Upper lobe of left lung (tissue), 6 donors: ENCODE results near the gene MTMR12. TPM values are rescaled to one million over a fixed set of nuclear protein-coding genes. Genes with fewer than 3 reads are reported as not detected.

ENCODE experiments used
- ATAC-seq, 2 donors: fragments of 200-7000 bp; cut with Tn5 transposase; one replicate each; pipeline ENCODE4 v1.9.1; 2022; ENCODE audit warnings: mild to moderate bottlenecking in 2 of 2, moderate library complexity in 2 of 2; ENCODE audit not compliant: low FRiP score in 2 of 2
- DNase-seq, 2 donors: peaks; one replicate each; pipeline ENCODE4 v3.0.0-alpha.2; 2019 to 2020
- H3K27ac ChIP-seq, 4 donors: fragments of 200-600 bp; sonication (generic); one replicate each; pipeline ENCODE4 v1.5.1; 2016 to 2019
- H3K27me3 ChIP-seq, 4 donors: fragments of 200-600 bp; sonication (generic); one replicate each; pipeline ENCODE4 v1.5.1; 2017 to 2019
- H3K36me3 ChIP-seq, 4 donors: fragments of 200-600 bp; sonication (generic); one replicate each; pipeline ENCODE4 v1.5.1; 2016 to 2019
- H3K4me1 ChIP-seq, 4 donors: fragments of 200-600 bp; sonication (generic); one replicate each; pipeline ENCODE4 v1.5.1; 2018 to 2019
- H3K4me3 ChIP-seq, 4 donors: fragments of 200-600 bp; sonication (generic); one replicate each; pipeline ENCODE4 v1.5.1; 2017 to 2019; ENCODE audit warnings: mild to moderate bottlenecking in 2 of 4, moderate library complexity in 1 of 4
- H3K9me3 ChIP-seq, 4 donors: fragments of 200-600 bp; sonication (generic); one replicate each; pipeline ENCODE4 v1.5.1; 2018 to 2019
- EP300 ChIP-seq, 4 donors: sonication (generic); formaldehyde crosslinking; IDR thresholded peaks; one replicate each; pipeline ENCODE4 v1.5.1; 2017; ENCODE audit warnings: antibody characterized with exemption in 4 of 4, control low read depth in 2 of 4
- POLR2A ChIP-seq, 4 donors: fragments of 450-650 bp; IDR thresholded peaks; one replicate each; pipeline ENCODE4 v1.5.1; 2016 to 2017; ENCODE audit warnings: antibody characterized with exemption in 4 of 4, mild to moderate bottlenecking in 2 of 4
- POLR2AphosphoS5 ChIP-seq, 2 donors: sonication (generic); formaldehyde crosslinking; IDR thresholded peaks; one replicate each; pipeline ENCODE4 v1.5.1; 2017; ENCODE audit warnings: antibody characterized with exemption in 2 of 2
- WGBS, 2 donors: methylation state at CpG; one replicate each; pipeline ENCODE4 v1.1.5; 2017 to 2018; 5-methylcytosine and 5-hydroxymethylcytosine counted together
- total RNA-seq, 6 donors: library from RNA; depleted of rRNA in 4 of 6; stranded (reverse); fragments of >200 nt in 4 of 6; gene quantifications; one replicate each; pipeline versions ENCODE4 v1.1.0 to v1.2.1, GENCODE V29; 2016 to 2021
- TF ChIP-seq, protein P1 (sequence below), 6 experiments: fragments of 450-650 bp in 4 of 6; fragments of 200-600 bp in 2 of 6; sonication (generic) in 2 of 6; IDR thresholded peaks; one replicate each; pipeline ENCODE4 v1.5.1; 2016 to 2019; ENCODE audit warnings: antibody characterized with exemption in 6 of 6
- donor health status: DM: no; HTN: no; CAD: no; lungs with moderate emphysema.
- donor health status: DM: no; HTN: yes; CAD: no; lungs with severe emphysema.

The MTMR12 gene
- total RNA-seq, 6 donors from 2014 or later, result 27.2 to 50.8 (median 35.5) TPM

DNA sequence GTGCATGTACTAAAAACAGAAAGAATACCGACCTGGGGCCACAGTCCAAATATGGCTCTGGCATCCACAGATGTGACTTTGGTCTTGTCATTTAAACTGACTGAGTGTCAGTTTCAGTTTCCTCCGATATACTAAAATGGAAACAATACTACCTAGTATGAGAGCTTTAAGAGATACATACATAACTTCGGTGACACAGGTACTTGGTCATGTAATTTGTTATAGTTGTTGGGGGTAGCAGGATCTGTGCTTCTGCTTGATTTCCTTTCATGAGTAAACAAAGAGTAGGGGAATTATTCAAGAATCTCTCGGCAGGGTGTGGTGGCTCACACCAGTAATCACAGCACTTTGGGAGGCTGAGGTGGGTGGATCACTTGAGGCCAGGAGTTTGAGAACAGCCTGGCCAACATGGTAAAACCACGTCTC is 32.1 kb downstream of the MTMR12 start:
- 74 to 83% methylated on average over 5 of the region's 5 CpGs for WGBS, 2 donors
- DNase-seq, result no peak
- Histone ChIP-seq H3K9me3 (no peaks in the 10 kb centered on the region), H3K4me3 (no peak overlapping the region), H3K4me1 (peaks cover 10 to 48% (median 12%) of the 10 kb centered on the region in 4 donors), H3K27me3 (no peaks in the 10 kb centered on the region), H3K36me3 (no peaks in the 10 kb centered on the region), H3K27ac (peak overlapping the region in 1 of 4 donors; percentile 35)
- no peak for ATAC-seq
- TF ChIP-seq POLR2AphosphoS5 (IDR thresholded peaks at IDR 0.05), result no peak
- TF ChIP-seq EP300 (IDR thresholded peaks at IDR 0.05), result no peak
- TF ChIP-seq, protein P1, sequence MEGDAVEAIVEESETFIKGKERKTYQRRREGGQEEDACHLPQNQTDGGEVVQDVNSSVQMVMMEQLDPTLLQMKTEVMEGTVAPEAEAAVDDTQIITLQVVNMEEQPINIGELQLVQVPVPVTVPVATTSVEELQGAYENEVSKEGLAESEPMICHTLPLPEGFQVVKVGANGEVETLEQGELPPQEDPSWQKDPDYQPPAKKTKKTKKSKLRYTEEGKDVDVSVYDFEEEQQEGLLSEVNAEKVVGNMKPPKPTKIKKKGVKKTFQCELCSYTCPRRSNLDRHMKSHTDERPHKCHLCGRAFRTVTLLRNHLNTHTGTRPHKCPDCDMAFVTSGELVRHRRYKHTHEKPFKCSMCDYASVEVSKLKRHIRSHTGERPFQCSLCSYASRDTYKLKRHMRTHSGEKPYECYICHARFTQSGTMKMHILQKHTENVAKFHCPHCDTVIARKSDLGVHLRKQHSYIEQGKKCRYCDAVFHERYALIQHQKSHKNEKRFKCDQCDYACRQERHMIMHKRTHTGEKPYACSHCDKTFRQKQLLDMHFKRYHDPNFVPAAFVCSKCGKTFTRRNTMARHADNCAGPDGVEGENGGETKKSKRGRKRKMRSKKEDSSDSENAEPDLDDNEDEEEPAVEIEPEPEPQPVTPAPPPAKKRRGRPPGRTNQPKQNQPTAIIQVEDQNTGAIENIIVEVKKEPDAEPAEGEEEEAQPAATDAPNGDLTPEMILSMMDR (IDR thresholded peaks at IDR 0.05), result no peak
- no peak for TF ChIP-seq POLR2A (IDR thresholded peaks at IDR 0.05)

DNA sequence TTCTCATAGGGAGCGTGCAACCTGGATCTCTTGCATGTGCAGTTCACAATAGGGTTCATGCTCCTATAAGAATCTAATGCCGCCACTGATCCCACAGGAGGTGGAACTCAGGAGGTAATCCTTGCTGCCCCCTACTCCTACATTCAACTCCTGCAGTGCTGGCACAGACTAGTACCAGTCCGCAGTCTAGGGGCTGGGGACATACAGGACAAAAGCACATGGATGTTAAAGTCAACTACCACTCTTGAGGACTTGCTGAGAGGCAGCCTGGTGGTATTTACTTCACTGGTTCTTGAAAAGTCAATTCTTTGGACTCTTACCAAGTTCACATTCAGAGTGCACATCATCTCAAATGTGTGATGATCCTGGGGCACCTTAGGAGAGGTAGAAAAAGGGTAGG is 33.0 kb downstream of the MTMR12 start:
- Histone ChIP-seq H3K9me3 (no peaks in the 10 kb centered on the region), H3K36me3 (no peaks in the 10 kb centered on the region), H3K27me3 (no peaks in the 10 kb centered on the region), H3K27ac (no peak overlapping the region), H3K4me3 (no peak overlapping the region), H3K4me1 (peaks cover 14 to 55% (median 17%) of the 10 kb centered on the region in 4 donors)
- TF ChIP-seq POLR2AphosphoS5 (IDR thresholded peaks at IDR 0.05) (no peak), EP300 (IDR thresholded peaks at IDR 0.05) (no peak), POLR2A (IDR thresholded peaks at IDR 0.05) (no peak)
- TF ChIP-seq, protein P1 (IDR thresholded peaks at IDR 0.05), result no peak
- no peak for DNase-seq
- ATAC-seq, result no peak
- WGBS, 2 donors, result 91 to 100% methylated on average over 2 to 3 of the region's 3 CpGs

DNA sequence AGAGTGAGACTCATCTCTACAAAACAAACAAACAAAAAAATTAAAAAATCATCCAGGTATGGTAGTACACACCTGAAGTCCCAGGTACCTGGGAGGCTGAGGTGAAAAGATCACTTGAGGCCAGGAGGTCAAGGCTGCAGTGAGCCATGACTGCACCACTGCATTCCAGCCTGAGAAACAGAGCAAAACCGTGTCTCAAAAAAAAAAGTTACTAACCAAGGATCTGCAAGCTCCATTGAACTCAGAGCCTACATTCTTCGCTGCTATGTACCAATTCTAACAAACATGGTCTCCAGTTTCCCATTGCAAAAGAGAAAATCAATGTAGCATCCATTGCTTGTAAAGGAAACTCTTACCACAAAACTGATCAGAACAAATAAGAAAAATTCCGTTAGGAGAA is 33.5 kb downstream of the MTMR12 start:
- WGBS, 2 donors, result 82 to 94% methylated on average over 3 of the region's 3 CpGs
- H3K27me3 ChIP-seq, result no peaks in the 10 kb centered on the region
- no peaks in the 10 kb centered on the region for H3K9me3 ChIP-seq
- peaks cover 0 to 3% (median 0%) of the 10 kb centered on the region in 4 donors for H3K36me3 ChIP-seq
- TF ChIP-seq, protein P1 (IDR thresholded peaks at IDR 0.05), result no peak
- TF ChIP-seq EP300 (IDR thresholded peaks at IDR 0.05) (no peak), POLR2AphosphoS5 (IDR thresholded peaks at IDR 0.05) (no peak), POLR2A (IDR thresholded peaks at IDR 0.05) (no peak)
- H3K4me1 ChIP-seq, result peaks cover 14 to 58% (median 18%) of the 10 kb centered on the region in 4 donors
- no peak overlapping the region for H3K4me3 ChIP-seq
- ATAC-seq (no peak), DNase-seq (no peak)
- H3K27ac ChIP-seq, result no peak overlapping the region

DNA sequence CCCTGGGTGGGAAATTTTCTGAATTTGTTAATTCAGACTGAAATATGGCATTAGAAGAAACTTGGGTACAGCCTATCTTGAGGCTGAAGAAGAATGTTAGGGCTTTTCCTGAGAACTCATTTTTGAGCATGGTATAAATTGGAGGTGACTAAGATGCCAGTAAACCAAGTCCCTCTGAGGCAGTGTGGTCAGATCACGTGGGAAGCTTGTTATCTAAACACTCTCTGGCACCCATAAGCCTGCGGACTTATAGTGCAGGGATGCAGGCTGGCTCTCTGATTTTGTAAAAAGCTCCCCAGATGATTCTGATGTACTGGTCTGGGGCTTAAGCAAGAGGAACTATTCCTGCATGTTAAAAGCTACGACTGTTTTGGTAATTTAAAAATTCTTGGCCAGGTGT is 34.3 kb downstream of the MTMR12 start:
- no peak for TF ChIP-seq POLR2AphosphoS5 (IDR thresholded peaks at IDR 0.05)
- no peak for TF ChIP-seq POLR2A (IDR thresholded peaks at IDR 0.05)
- TF ChIP-seq, protein P1 (IDR thresholded peaks at IDR 0.05), result no peak
- TF ChIP-seq EP300 (IDR thresholded peaks at IDR 0.05), result no peak
- ATAC-seq, result no peak
- H3K36me3 ChIP-seq, result peaks cover 0 to 11% (median 2%) of the 10 kb centered on the region in 4 donors
- H3K27ac ChIP-seq, result no peak overlapping the region
- DNase-seq, result no peak
- peaks cover 11 to 52% (median 18%) of the 10 kb centered on the region in 4 donors for H3K4me1 ChIP-seq
- no peaks in the 10 kb centered on the region for H3K27me3 ChIP-seq
- 71 to 74% methylated on average over 3 of the region's 3 CpGs for WGBS, 2 donors
- no peak overlapping the region for H3K4me3 ChIP-seq
- H3K9me3 ChIP-seq, result no peaks in the 10 kb centered on the region

DNA sequence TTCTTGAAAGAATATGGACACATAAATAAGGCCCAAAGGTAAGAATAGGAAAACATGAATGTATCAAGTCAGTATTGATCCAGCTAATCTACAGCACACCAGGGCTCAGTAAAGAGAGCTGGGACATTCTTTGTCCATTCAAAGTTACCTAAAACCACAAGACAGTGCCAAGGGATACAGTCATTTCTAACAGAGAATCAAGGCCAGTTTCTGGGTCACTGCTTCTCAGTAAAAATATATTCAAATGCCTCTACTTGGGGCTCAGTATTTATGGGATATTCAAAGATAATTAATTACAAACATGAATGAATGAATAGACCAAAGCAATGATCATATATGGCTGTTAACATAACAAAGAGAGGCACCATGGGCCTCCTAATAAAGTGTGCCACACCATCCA is 34.9 kb downstream of the MTMR12 start:
- H3K4me3 ChIP-seq, result no peak overlapping the region
- no peak for TF ChIP-seq POLR2AphosphoS5 (IDR thresholded peaks at IDR 0.05)
- TF ChIP-seq, protein P1 (IDR thresholded peaks at IDR 0.05), result no peak
- TF ChIP-seq EP300 (IDR thresholded peaks at IDR 0.05), result no peak
- TF ChIP-seq POLR2A (IDR thresholded peaks at IDR 0.05), result no peak
- no peak for ATAC-seq
- peaks cover 0 to 17% (median 8%) of the 10 kb centered on the region in 4 donors for H3K36me3 ChIP-seq
- no peaks in the 10 kb centered on the region for H3K27me3 ChIP-seq
- H3K27ac ChIP-seq, result no peak overlapping the region
- peaks cover 11 to 51% (median 18%) of the 10 kb centered on the region in 4 donors for H3K4me1 ChIP-seq
- DNase-seq, result no peak
- no peaks in the 10 kb centered on the region for H3K9me3 ChIP-seq
